H1 (cell line): ENCODE measurements around the gene ENTPD6. TPM values are rescaled to one million over a fixed set of nuclear protein-coding genes. Genes with fewer than 3 reads are reported as not detected.

Experiments
- CHD1 ChIP-seq: IDR thresholded peaks from 2 replicates; pipeline ENCODE4 v1.6.1; 2012; ENCODE audit warnings: low read depth, low read length, improper control_type of control experiment
- HDAC2 ChIP-seq, 2 experiments: fragments of 300-600 bp in 1 of 2; sonication (generic) in 1 of 2; IDR thresholded peaks; 2 replicates each; pipeline ENCODE4 v1.6.1; 2011 to 2012; ENCODE audit warnings: low read depth in 2 of 2, low read length in 2 of 2, mild to moderate bottlenecking in 2 of 2, moderate library complexity in 2 of 2, borderline replicate concordance in 1 of 2, inconsistent platforms in 1 of 2
- HDAC6 ChIP-seq: IDR thresholded peaks from one replicate; pipeline ENCODE4 v1.7.1; 2012; ENCODE audit warnings: low read depth, mild to moderate bottlenecking, inconsistent platforms, low read length, moderate library complexity
- RBBP5 ChIP-seq: IDR thresholded peaks from 2 replicates; pipeline ENCODE4 v1.7.1; 2012; ENCODE audit warnings: low read depth, mild to moderate bottlenecking, inconsistent platforms, low read length, moderate library complexity, borderline replicate concordance
- SIRT6 ChIP-seq: IDR thresholded peaks from one replicate; pipeline ENCODE4 v1.7.1; 2012; ENCODE audit warnings: low read length, inconsistent platforms
- TAF7 ChIP-seq: optimal IDR thresholded peaks from 2 replicates; pipeline ENCODE3; 2011; ENCODE audit warnings: low read depth, mild to moderate bottlenecking, inconsistent platforms, low read length, moderate library complexity, borderline replicate concordance
- TEAD4 ChIP-seq: IDR thresholded peaks from 2 replicates; pipeline ENCODE4 v1.6.1; 2012; ENCODE audit warnings: low read depth, low read length, inconsistent platforms, mixed read lengths
- polyA plus RNA-seq, 7 experiments: library from polyadenylated mRNA; depleted of rRNA in 3 of 7; stranded (reverse) in 5 of 7; unstranded in 2 of 7; fragments of >200 nt in 5 of 7; fragments of 200-250 nt in 2 of 7; gene quantifications; 1 replicate in 5 of 7; 2 replicates in 1 of 7; 4 replicates in 1 of 7; pipeline versions ENCODE4 v1.2.1 to v1.2.3, GENCODE V29; 2011 to 2013; ENCODE audit warnings: missing spikeins in 2 of 7, mixed read lengths in 2 of 7
- total RNA-seq: library from RNA; stranded (reverse); fragmentation: NEBNext Ultra II Directional; extraction: Animal tissue kit (Norgen Biotek cat#: 25700); gene quantifications from 2 replicates; pipeline ENCODE4 v1.2.1, GENCODE V29; 2021

ENTPD6 gene
- total and polyA plus RNA-seq, 2 of the 8 experiments (the other 6 are each of a cell fraction or from before 2014, with no cell fraction given): 47.8 to 57.3 TPM

- no peak for TF ChIP-seq HDAC2 (IDR thresholded peaks at IDR 0.05; ENCODE audit: borderline replicate concordance in 1 of 2, low read depth in 2 of 2, low read length in 2 of 2)
- no peak for TF ChIP-seq TAF7
- no peak for TF ChIP-seq SIRT6
- no peak for TF ChIP-seq RBBP5
- no peak for TF ChIP-seq TEAD4
- TF ChIP-seq CHD1: no peak
- TF ChIP-seq HDAC6: no peak
These were observed 18.3 kb downstream of the ENTPD6 start (continued) for GRCh38 chr20:25213566-25214425.
